ENCODE results near the gene TSC22D3.

The TSC22D3 gene

GRCh38 chrX:107701493-107702121, 74.0 kb downstream of the TSC22D3 start:
- POLR2A ChIA-PET, result interaction anchor here (0.5 kb wide), 1 partner anchor 66 kb away, joined by 3 read pairs; no protein-coding TSS in a partner anchor
- CTCF ChIA-PET, result interaction anchor here (1.4 kb wide), 1 partner anchor 42 kb away, joined by 3 read pairs; no protein-coding TSS in a partner anchor

GRCh38 chrX:107700790-107701189, 74.8 kb downstream of the TSC22D3 start:
- CTCF ChIA-PET, result interaction anchor here (1.0 kb wide), 1 partner anchor 162 kb away, joined by 3 read pairs; no protein-coding TSS in a partner anchor

More at GRCh38 chrX:107701493-107702121, 74.0 kb downstream of the TSC22D3 start:
- DNase-seq (ENCODE audit: low read depth, low spot score), result no peak
- no peak overlapping the region for H3K4me3 ChIP-seq (ENCODE audit: low read depth, low read length)
- TF ChIP-seq, protein P1, sequence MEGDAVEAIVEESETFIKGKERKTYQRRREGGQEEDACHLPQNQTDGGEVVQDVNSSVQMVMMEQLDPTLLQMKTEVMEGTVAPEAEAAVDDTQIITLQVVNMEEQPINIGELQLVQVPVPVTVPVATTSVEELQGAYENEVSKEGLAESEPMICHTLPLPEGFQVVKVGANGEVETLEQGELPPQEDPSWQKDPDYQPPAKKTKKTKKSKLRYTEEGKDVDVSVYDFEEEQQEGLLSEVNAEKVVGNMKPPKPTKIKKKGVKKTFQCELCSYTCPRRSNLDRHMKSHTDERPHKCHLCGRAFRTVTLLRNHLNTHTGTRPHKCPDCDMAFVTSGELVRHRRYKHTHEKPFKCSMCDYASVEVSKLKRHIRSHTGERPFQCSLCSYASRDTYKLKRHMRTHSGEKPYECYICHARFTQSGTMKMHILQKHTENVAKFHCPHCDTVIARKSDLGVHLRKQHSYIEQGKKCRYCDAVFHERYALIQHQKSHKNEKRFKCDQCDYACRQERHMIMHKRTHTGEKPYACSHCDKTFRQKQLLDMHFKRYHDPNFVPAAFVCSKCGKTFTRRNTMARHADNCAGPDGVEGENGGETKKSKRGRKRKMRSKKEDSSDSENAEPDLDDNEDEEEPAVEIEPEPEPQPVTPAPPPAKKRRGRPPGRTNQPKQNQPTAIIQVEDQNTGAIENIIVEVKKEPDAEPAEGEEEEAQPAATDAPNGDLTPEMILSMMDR (IDR thresholded peaks at IDR 0.05; ENCODE audit: insufficient read depth, low read length, missing control alignments), result no peak

DNA sequence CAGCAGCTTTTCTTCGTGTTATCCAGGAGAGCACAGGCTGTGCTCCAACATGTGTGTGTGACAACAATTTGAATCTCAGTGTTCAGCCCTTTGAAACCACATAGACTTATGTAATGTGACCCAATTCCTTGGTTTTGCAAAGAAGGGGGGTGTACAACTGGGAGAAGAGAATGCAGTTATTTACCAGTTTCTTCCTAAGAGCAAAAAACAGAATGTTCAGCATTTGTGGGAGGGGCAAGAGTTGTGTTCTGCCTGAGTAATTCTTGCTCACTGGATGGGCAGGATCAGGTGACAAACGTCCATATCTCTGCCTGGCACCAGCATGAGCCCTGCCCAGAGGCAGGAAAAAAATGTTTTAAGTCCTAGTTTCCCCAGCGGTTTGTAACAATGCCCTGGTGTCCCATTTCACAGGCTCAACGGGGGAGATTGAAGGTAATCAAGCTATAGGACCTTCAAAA, 75.2 kb downstream of the TSC22D3 start:
- DNase-seq (ENCODE audit: low read depth, low spot score), result no peak
- TF ChIP-seq, protein P1 (IDR thresholded peaks at IDR 0.05; ENCODE audit: insufficient read depth, low read length, missing control alignments), result no peak
- no peak overlapping the region for H3K4me3 ChIP-seq (ENCODE audit: low read depth, low read length)
- CTCF ChIA-PET, result interaction anchor here (1.0 kb wide), 1 partner anchor 162 kb away, joined by 3 read pairs; no protein-coding TSS in a partner anchor
- POLR2A ChIA-PET, result no interaction called here

More at GRCh38 chrX:107700790-107701189, 74.8 kb downstream of the TSC22D3 start:
- no peak for DNase-seq (ENCODE audit: low read depth, low spot score)
- POLR2A ChIA-PET, result no interaction called here
- no peak overlapping the region for H3K4me3 ChIP-seq (ENCODE audit: low read depth, low read length)
- TF ChIP-seq, protein P1 (IDR thresholded peaks at IDR 0.05; ENCODE audit: insufficient read depth, low read length, missing control alignments), result no peak

GRCh38 chrX:107699616-107700015, 76.0 kb downstream of the TSC22D3 start:
- ChIA-PET POLR2A (no interaction called here), CTCF (interaction anchor here (0.5 to 1.0 kb wide), 2 partner anchors 22 to 161 kb away, joined by 3 read pairs; no protein-coding TSS in a partner anchor)
- H3K4me3 ChIP-seq (ENCODE audit: low read depth, low read length), result no peak overlapping the region
- TF ChIP-seq, protein P1 (IDR thresholded peaks at IDR 0.05; ENCODE audit: insufficient read depth, low read length, missing control alignments), result no peak
- no peak for DNase-seq (ENCODE audit: low read depth, low spot score)

DNA sequence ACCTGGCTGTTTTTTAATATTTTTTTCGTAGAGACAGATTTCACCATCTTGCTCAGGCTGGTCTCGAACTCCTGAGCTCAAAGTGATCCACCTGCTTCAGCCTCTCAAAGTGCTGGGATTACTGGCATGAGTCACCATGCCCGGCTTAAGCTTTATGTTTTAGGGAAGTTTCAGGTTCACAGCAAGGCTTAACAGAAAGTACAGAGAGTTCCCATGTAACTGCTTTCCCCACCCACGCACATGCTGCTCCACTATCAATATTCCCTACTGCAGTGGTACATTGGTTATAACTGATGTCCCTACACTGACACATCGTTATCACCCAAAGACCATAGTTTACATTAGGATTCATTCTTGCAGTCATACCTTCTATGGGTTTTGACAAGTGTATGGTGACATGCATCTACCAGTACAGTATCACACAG, 84.6 kb downstream of the TSC22D3 start:
- TF ChIP-seq, protein P1 (IDR thresholded peaks at IDR 0.05; ENCODE audit: insufficient read depth, low read length, missing control alignments), result no peak
- POLR2A ChIA-PET, result no interaction called here
- no peak for DNase-seq (ENCODE audit: low read depth, low spot score)
- no peak overlapping the region for H3K4me3 ChIP-seq (ENCODE audit: low read depth, low read length)
- CTCF ChIA-PET, result no interaction called here

DNA sequence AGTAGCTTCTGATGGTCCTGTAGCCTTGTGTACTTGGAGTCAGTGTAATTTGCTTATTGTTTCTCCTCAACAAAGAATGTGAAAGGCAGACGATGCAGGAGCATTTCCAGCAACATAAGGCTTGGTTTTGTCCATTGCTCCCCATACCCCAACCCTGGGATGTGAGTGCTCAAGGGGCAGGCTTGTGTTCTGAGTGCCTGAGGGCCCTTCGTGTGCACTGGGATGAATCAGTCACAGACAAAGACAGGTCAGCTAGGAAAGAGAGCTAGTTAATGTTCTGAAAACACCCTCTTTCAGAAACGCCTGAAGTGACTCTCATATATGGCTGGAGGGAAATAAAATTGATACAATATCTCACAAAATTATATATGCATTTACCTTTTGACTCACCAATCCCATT, 88.1 kb downstream of the TSC22D3 start:
- DNase-seq (ENCODE audit: low read depth, low spot score), result no peak
- ChIA-PET CTCF (interaction anchor here (1.8 to 2.0 kb wide), 2 partner anchors 14 to 29 kb away, joined by 6 to 8 read pairs; no protein-coding TSS in a partner anchor), POLR2A (no interaction called here)
- TF ChIP-seq, protein P1 (IDR thresholded peaks at IDR 0.05; ENCODE audit: insufficient read depth, low read length, missing control alignments), result no peak
- H3K4me3 ChIP-seq (ENCODE audit: low read depth, low read length), result no peak overlapping the region
